CD4-positive, alpha-beta memory T cell (primary cell): ENCODE measurements around the gene STX5. TPM values are rescaled to one million over a fixed set of nuclear protein-coding genes. Genes with fewer than 3 reads are reported as not detected.

Experiments
- CTCF ChIA-PET: fragments of 350-600 bp; sonication (Branson Sonifier 250); formaldehyde crosslinking; loops from one replicate; lab custom pipeline; 2021; ENCODE audit warnings: inconsistent platforms; ENCODE audit not compliant: partially characterized antibody; lab: Charles Lee
- POLR2A ChIA-PET: fragments of 350-600 bp; sonication (Branson Sonifier 250); formaldehyde crosslinking; loops from one replicate; lab custom pipeline; 2021; ENCODE audit not compliant: partially characterized antibody; lab: Charles Lee
- DNase-seq, 5 donors: peaks; one replicate each; pipeline versions ENCODE4 v3.0.0 to v3.0.0-alpha.2; 2020 to 2022; ENCODE audit warnings: mixed read lengths in 1 of 5
- H3K27ac ChIP-seq: one replicate; pipeline ENCODE4 v1.7.0; 2013; ENCODE audit warnings: low read depth, low read length
- H3K27me3 ChIP-seq: 2 replicates; pipeline ENCODE4 v1.7.0; 2013; ENCODE audit warnings: mild to moderate bottlenecking, low read length, moderate library complexity; ENCODE audit not compliant: insufficient read depth
- H3K36me3 ChIP-seq: 2 replicates; pipeline ENCODE4 v1.7.0; 2013; ENCODE audit warnings: mild to moderate bottlenecking, low read length, moderate library complexity; ENCODE audit not compliant: insufficient read depth
- H3K4me1 ChIP-seq: 2 replicates; pipeline ENCODE4 v1.7.0; 2013; ENCODE audit warnings: mild to moderate bottlenecking, low read length, moderate library complexity; ENCODE audit not compliant: insufficient read depth
- H3K4me3 ChIP-seq, 2 donors: one replicate each; pipeline ENCODE4 v1.7.0; 2013; ENCODE audit warnings: low read length in 2 of 2, mild to moderate bottlenecking in 1 of 2
- H3K9me3 ChIP-seq, 2 donors: one replicate each; pipeline ENCODE4 v1.7.0; 2013; ENCODE audit warnings: low read length in 2 of 2, control low read depth in 1 of 2; ENCODE audit not compliant: control insufficient read depth in 1 of 2
- H3K27ac Mint-ChIP-seq, 7 donors: one replicate each; pipeline ENCODE4 v1.8.0; 2020 to 2021; ENCODE audit warnings: mixed read lengths in 7 of 7, mild to moderate bottlenecking in 6 of 7, inconsistent platforms in 3 of 7, moderate library complexity in 3 of 7
- H3K27me3 Mint-ChIP-seq, 2 donors: one replicate each; pipeline ENCODE4 v1.8.0; 2020 to 2021; ENCODE audit warnings: mixed read lengths in 2 of 2
- H3K36me3 Mint-ChIP-seq, 2 donors: one replicate each; pipeline ENCODE4 v1.8.0; 2020 to 2021; ENCODE audit warnings: mixed read lengths in 2 of 2, inconsistent platforms in 1 of 2, mild to moderate bottlenecking in 1 of 2
- H3K4me1 Mint-ChIP-seq, 4 donors: one replicate each; pipeline ENCODE4 v1.8.0; 2020 to 2021; ENCODE audit warnings: mixed read lengths in 4 of 4, mild to moderate bottlenecking in 1 of 4
- H3K4me3 Mint-ChIP-seq, 8 donors: one replicate each; pipeline ENCODE4 v1.8.0; 2020 to 2021; ENCODE audit warnings: mixed read lengths in 8 of 8, mild to moderate bottlenecking in 7 of 8, moderate library complexity in 6 of 8, inconsistent platforms in 3 of 8
- H3K9me3 Mint-ChIP-seq, 8 donors: one replicate each; pipeline ENCODE4 v1.8.0; 2020 to 2021; ENCODE audit warnings: mixed read lengths in 8 of 8, mild to moderate bottlenecking in 5 of 8, inconsistent platforms in 3 of 8, moderate library complexity in 1 of 8
- intact Hi-C: fragments of 100-400 bp; cut with micrococcal nuclease; formaldehyde crosslinking; loops from one replicate; pipeline ENCODE4 v1.15.1; 2023
- polyA plus RNA-seq, 2 donors: library from polyadenylated mRNA; unstranded; fragments of 300-500 nt; fragmentation: Illumina TruSeq; gene quantifications; one replicate each; pipeline ENCODE4 v1.2.3, GENCODE V29; 2021
- total RNA-seq, 2 experiments: library from RNA; stranded (reverse); gene quantifications; one replicate each; pipeline ENCODE4 v1.2.3, GENCODE V29; 2021

Gene STX5
- total and polyA plus RNA-seq, 4 experiments from 2014 or later, result 30.4 to 67.9 (median 48.9) TPM

DNA sequence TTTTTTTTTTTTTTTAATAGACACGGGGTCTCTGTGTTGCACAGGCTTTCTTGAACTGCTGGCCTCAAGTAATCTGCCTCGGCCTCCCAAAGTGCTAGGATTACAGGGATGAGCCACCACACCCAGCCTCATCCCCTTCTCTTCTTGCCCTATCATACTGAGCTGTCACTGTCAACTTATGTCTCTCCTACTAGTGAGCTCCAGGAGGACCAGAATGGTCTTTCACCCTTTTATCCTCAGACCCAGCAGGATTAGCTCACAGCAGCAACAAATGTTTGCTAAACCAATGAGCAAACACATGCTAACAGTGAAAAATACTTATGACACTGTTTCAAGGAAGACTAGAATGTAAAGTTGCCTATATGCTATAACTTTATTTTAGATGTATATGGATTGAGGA, 20.2 kb downstream of the STX5 start:
- Histone ChIP-seq H3K27me3 (no peaks in the 10 kb centered on the region), H3K9me3 (no peaks in the 10 kb centered on the region), H3K27ac (no peak overlapping the region), H3K4me1 (no peaks in the 10 kb centered on the region), H3K36me3 (no peaks in the 10 kb centered on the region), H3K4me3 (no peak overlapping the region)
- ChIA-PET POLR2A (interaction anchor here (0.8 to 1.8 kb wide), 3 partner anchors 20 to 96 kb away, joined by 3 to 9 read pairs (median 4); partner anchors contain the start of genes TMEM179B and TMEM223), CTCF (interaction anchor here (0.6 to 2.2 kb wide), 3 partner anchors 25 to 183 kb away, joined by 3 to 7 read pairs (median 3); partner anchors contain the start of gene TMEM179B)
- DNase-seq, result no peak
- no peaks in the 10 kb centered on the region for H3K27me3 Mint-ChIP-seq
- H3K9me3 Mint-ChIP-seq, result no peaks in the 10 kb centered on the region
- intact Hi-C loops, result no loop called here
- H3K4me3 Mint-ChIP-seq, result no peak overlapping the region
- peak overlapping the region in 1 of 7 donors; percentile 14 for H3K27ac Mint-ChIP-seq
- peaks cover 0 to 9% of the 10 kb centered on the region in 2 donors for H3K36me3 Mint-ChIP-seq
- H3K4me1 Mint-ChIP-seq, result peaks cover under 1 to 7% (median 1%) of the 10 kb centered on the region in 4 donors

DNA sequence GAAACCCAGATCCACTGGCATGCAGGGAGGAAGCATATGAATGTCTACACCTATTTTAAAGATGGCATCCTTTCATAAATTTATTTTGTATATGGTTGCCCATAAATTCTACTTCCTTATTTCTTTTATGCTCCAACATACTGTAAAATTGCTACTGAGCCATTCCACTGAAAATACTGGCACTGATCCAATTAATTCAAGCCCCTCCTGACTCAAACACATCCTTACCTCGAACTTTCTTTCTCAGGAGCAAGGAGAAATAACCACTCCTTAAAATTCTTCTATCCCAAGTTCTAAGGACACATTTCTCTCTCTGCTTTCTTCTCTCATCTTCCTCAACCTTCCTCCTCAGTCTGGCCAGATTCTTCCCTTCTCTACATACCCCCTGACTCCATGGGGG, 21.1 kb downstream of the STX5 start:
- Mint-ChIP-seq H3K27ac (peak overlapping the region in 3 of 7 donors; percentile 39 to 74 (median 60)), H3K4me3 (peak overlapping the region in 1 of 8 donors; percentile 11), H3K9me3 (no peaks in the 10 kb centered on the region), H3K36me3 (peaks cover 0 to 3% of the 10 kb centered on the region in 2 donors), H3K27me3 (no peaks in the 10 kb centered on the region), H3K4me1 (peaks cover 5 to 10% (median 9%) of the 10 kb centered on the region in 4 donors)
- Histone ChIP-seq H3K36me3 (no peaks in the 10 kb centered on the region), H3K4me1 (peaks cover 7% of the 10 kb centered on the region), H3K4me3 (no peak overlapping the region), H3K27ac (no peak overlapping the region), H3K9me3 (no peaks in the 10 kb centered on the region), H3K27me3 (no peaks in the 10 kb centered on the region)
- intact Hi-C loops, result no loop called here
- CTCF ChIA-PET, result interaction anchor here (2.2 kb wide), 1 partner anchor 24 kb away, joined by 7 read pairs; the partner anchor contains the start of gene TMEM179B
- no peak for DNase-seq
- POLR2A ChIA-PET, result interaction anchor here (0.9 to 1.8 kb wide), 2 partner anchors 17 to 19 kb away, joined by 3 to 9 read pairs; partner anchors contain the start of gene TMEM223

DNA sequence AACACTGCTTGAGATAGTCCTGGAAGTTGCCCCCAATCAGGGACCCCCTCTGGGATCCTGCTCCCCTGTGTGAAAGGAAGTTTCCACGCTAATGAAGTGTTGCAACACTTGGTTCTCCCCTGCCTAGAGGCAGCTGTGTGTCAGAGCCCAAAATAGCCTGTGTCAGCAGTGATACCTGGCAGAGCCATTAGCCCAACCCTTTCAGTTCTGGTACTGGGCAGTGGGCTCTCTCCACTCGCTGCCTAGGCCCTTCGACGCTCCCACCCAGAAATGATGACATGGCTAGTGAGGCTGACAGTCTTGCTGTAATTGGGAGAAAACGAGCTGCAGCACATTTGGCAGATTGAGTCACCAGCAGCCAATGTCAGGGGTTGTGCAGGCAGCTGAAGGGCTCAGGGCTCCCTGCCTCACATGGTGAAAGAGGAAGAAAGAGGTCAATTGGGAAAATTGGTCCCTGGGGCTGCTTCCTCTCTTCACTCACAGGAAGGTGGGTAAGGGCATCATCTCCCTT, 25.2 kb downstream of the STX5 start:
- H3K36me3 ChIP-seq, result peaks cover 16% of the 10 kb centered on the region
- peak overlapping the region in 6 of 8 donors; percentile 20 to 100 (median 99) for H3K4me3 Mint-ChIP-seq
- H3K9me3 ChIP-seq, result no peaks in the 10 kb centered on the region
- H3K27me3 ChIP-seq, result no peaks in the 10 kb centered on the region
- POLR2A ChIA-PET, result interaction anchor here (0.6 to 25.8 kb wide), 15 partner anchors 9 to 142 kb away, joined by 3 to 801 read pairs (median 9); partner anchors contain the start of genes C11orf98, CSKMT, HNRNPUL2 and SLC3A2
- H3K27ac Mint-ChIP-seq, result peak overlapping the region in 5 of 7 donors; percentile 52 to 100 (median 97)
- DNase-seq, result no peak
- no peak overlapping the region for H3K4me3 ChIP-seq
- CTCF ChIA-PET, result interaction anchor here (0.8 to 1.3 kb wide), 3 partner anchors 11 to 56 kb away, joined by 3 to 4 read pairs (median 3); no protein-coding TSS in a partner anchor
- H3K36me3 Mint-ChIP-seq, result peaks cover 11 to 34% of the 10 kb centered on the region in 2 donors
- peaks cover 0 to 2% of the 10 kb centered on the region in 2 donors for H3K27me3 Mint-ChIP-seq
- intact Hi-C loops, result no loop called here
- H3K4me1 ChIP-seq, result peaks cover 22% of the 10 kb centered on the region
- H3K9me3 Mint-ChIP-seq, result peaks cover 0 to 3% (median 0%) of the 10 kb centered on the region in 8 donors
- H3K27ac ChIP-seq, result peak overlapping the region; percentile 94
- H3K4me1 Mint-ChIP-seq, result peaks cover 22 to 41% (median 30%) of the 10 kb centered on the region in 4 donors

DNA sequence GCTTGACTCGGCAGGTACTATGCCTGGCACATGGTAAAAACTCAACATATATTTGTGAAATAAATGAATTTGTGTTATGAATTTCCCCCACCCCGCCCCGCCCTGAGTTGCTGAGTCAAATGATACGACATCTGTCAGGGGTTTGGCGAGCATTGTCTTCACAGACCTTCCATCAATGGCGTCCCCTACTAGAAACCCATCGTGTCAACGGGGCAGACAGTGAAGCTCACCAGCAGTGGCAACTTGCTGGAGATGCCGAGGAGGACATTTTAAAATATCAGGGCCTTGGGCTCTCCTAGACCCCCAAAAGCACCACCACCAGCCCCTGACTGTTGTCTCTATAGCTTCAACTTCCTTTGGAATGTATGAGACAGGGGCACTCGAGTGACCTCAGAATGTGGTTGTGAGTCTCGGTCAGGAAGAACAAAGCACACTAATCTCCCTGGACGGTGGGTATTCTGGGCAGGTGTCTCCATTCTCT, 25.9 kb downstream of the STX5 start:
- no peak for DNase-seq
- Histone ChIP-seq H3K9me3 (no peaks in the 10 kb centered on the region), H3K4me1 (peaks cover 22% of the 10 kb centered on the region), H3K27ac (peak overlapping the region; percentile 94), H3K27me3 (no peaks in the 10 kb centered on the region), H3K36me3 (peaks cover 23% of the 10 kb centered on the region), H3K4me3 (peak overlapping the region; percentile 85 to 87)
- POLR2A ChIA-PET, result interaction anchor here (0.6 to 25.8 kb wide), 22 partner anchors 9 to 232 kb away, joined by 3 to 801 read pairs (median 6); partner anchors contain the start of genes BSCL2, C11orf98, CSKMT and EEF1G
- peaks cover 21 to 43% (median 32%) of the 10 kb centered on the region in 4 donors for H3K4me1 Mint-ChIP-seq
- CTCF ChIA-PET, result interaction anchor here (0.8 to 1.3 kb wide), 4 partner anchors 10 to 57 kb away, joined by 3 to 12 read pairs (median 4); no protein-coding TSS in a partner anchor
- peak overlapping the region; percentile 97 to 100 (median 99) for H3K4me3 Mint-ChIP-seq
- peaks cover 0 to 2% of the 10 kb centered on the region in 2 donors for H3K27me3 Mint-ChIP-seq
- H3K36me3 Mint-ChIP-seq, result peaks cover 18 to 41% of the 10 kb centered on the region in 2 donors
- H3K9me3 Mint-ChIP-seq, result peaks cover 0 to 3% (median 0%) of the 10 kb centered on the region in 8 donors
- H3K27ac Mint-ChIP-seq, result peak overlapping the region; percentile 96 to 100 (median 99)
- intact Hi-C loops, result loop anchor here (1.0 kb wide), 7 partner anchors 14 to 75 kb away; partner anchors contain the start of genes STX5, TEX54, TMEM179B and TMEM223

DNA sequence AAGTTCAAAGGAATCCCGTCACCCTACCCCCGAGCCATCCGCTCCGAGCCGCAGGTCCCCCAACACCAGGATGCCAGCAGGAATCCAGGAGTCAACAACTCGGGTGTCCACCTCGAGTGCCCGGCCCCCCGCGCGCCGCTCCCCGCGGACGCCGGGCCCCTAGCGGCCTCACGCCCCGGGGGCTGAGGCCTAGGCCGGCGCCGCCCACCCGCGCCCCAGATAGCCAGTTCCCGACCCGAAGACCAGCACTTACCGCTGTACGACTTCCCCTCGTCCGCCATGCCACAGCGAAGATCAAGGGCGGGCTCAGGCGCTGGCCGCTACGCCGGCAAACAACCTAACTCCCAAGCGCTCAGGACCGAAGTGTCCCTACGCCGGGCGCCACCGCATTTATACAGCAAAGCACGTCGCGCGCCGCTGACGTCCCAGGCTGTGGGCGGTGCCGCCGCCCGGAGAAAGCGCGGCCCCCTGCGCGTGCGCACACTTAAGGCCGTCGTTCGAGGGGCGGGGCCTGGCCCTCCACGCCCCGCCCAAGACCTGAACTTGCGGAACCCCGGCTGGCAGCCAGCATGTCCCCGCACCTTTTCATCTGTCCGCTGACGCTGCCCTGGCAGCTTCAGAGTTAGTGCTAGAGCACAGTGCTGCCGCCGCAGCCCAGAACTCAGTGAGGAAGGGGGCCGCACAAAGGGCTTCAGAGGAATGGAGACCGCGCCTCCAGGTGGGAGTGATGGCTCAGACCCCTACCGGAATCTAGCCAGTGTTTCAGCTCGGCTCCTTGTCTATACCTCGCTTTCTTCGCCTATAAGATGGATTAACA, 26.6 kb downstream of the STX5 start, which contains the start of gene NXF1:
NXF1 (minus strand) TSS at position 365 of the 817 bp plus-strand sequence; CDS start at position 281, 84 bp downstream.
- Histone ChIP-seq H3K9me3 (no peaks in the 10 kb centered on the region), H3K4me3 (peak within 1 kb of the TSS; percentile 87 to 93), H3K27me3 (no peaks in the 10 kb centered on the region), H3K27ac (peak within 1 kb of the TSS; percentile 94), H3K4me1 (peaks cover 22% of the 10 kb centered on the region), H3K36me3 (peaks cover 29% of the 10 kb centered on the region)
- intact Hi-C loops, result loop anchor here (1.0 kb wide), 7 partner anchors 13 to 76 kb away; partner anchors contain the start of genes STX5, TEX54, TMEM179B and TMEM223
- Mint-ChIP-seq H3K9me3 (peaks cover 0 to 3% (median 0%) of the 10 kb centered on the region in 8 donors), H3K4me3 (peak within 1 kb of the TSS; percentile 97 to 100 (median 99)), H3K36me3 (peaks cover 21 to 44% of the 10 kb centered on the region in 2 donors), H3K27me3 (peaks cover 0 to 2% of the 10 kb centered on the region in 2 donors), H3K27ac (peak within 1 kb of the TSS; percentile 97 to 100 (median 99)), H3K4me1 (peaks cover 20 to 43% (median 31%) of the 10 kb centered on the region in 4 donors)
- POLR2A ChIA-PET, result interaction anchor here (0.7 to 25.8 kb wide), 22 partner anchors 10 to 231 kb away, joined by 3 to 801 read pairs (median 6); partner anchors contain the start of genes BSCL2, C11orf98, CSKMT and EEF1G
- DNase-seq, result peak; percentile 90 to 98 (median 96)
- CTCF ChIA-PET, result interaction anchor here (0.8 to 1.3 kb wide), 4 partner anchors 9 to 57 kb away, joined by 3 to 12 read pairs (median 4); no protein-coding TSS in a partner anchor
